Endothelial cell of umbilical vein (primary cell): ENCODE measurements around the gene ARHGEF6. TPM values are rescaled to one million over a fixed set of nuclear protein-coding genes. Genes with fewer than 3 reads are reported as not detected.

Experiments used
- BruUV-seq: library from RNA; stranded (reverse); fragments of 400-500 nt; replicated peaks from 2 replicates; lab custom pipeline; 2021; lab: Mats Ljungman, UMichigan
- CTCF ChIA-PET: fragments of 300-600, 350-600 bp; sonication (Branson Sonifier 250); formaldehyde crosslinking; loops from one replicate; lab custom pipeline; 2021; ENCODE audit warnings: antibody characterized with exemption, inconsistent platforms; lab: Charles Lee
- POLR2A ChIA-PET: fragments of 300-600, 350-600 bp; sonication (Branson Sonifier 250); formaldehyde crosslinking; loops from one replicate; lab custom pipeline; 2021; ENCODE audit warnings: antibody characterized with exemption, inconsistent platforms; lab: Charles Lee
- DNase-seq: peaks from one replicate; pipeline ENCODE4 v3.0.0-alpha.2; 2011; ENCODE audit warnings: low read depth, low spot score
- FAIRE-seq: peaks from 2 replicates; lab custom pipeline; 2011; peaks lifted over from hg19 to GRCh38; lab: Jason Lieb, UNC
- H2AFZ ChIP-seq: 2 replicates; pipeline ENCODE4 v1.6.0; 2012; ENCODE audit warnings: low read depth, low read length, control low read depth, inconsistent platforms
- H3K27ac ChIP-seq: 2 replicates; pipeline ENCODE4 v1.5.1; 2011; ENCODE audit warnings: low read depth, mild to moderate bottlenecking, control low read depth, low read length, moderate library complexity; ENCODE audit not compliant: insufficient read depth
- H3K27me3 ChIP-seq, 2 experiments: 2 replicates each; pipeline versions ENCODE4 v1.6.0 to v1.6.1; 2011; ENCODE audit warnings: low read length in 2 of 2, mixed read lengths in 1 of 2; ENCODE audit not compliant: control insufficient read depth in 2 of 2, insufficient read depth in 2 of 2
- H3K36me3 ChIP-seq, 2 experiments: 2 replicates in 1 of 2; 3 replicates in 1 of 2; pipeline ENCODE4 v1.5.1; 2011; ENCODE audit warnings: low read length in 2 of 2, mild to moderate bottlenecking in 1 of 2, moderate library complexity in 1 of 2; ENCODE audit not compliant: control insufficient read depth in 2 of 2, insufficient read depth in 2 of 2; ENCODE audit errors: extremely low read depth in 1 of 2
- H3K4me1 ChIP-seq: 3 replicates; pipeline ENCODE4 v1.5.1; 2011; ENCODE audit warnings: mild to moderate bottlenecking, low read length; ENCODE audit not compliant: control insufficient read depth, insufficient read depth; ENCODE audit errors: extremely low read depth
- H3K4me2 ChIP-seq: 2 replicates; pipeline ENCODE4 v1.6.1; 2011; ENCODE audit warnings: low read length, control low read depth, mixed read lengths; ENCODE audit not compliant: insufficient read depth
- H3K4me3 ChIP-seq, 3 experiments: fragments of 200-600 bp in 1 of 3; sonication (generic), shearing (Covaris generic) in 1 of 3; replicated peaks in 1 of 3; 2 replicates each; pipeline ENCODE4 v1.5.1; 2011 to 2016; ENCODE audit warnings: control low read depth in 3 of 3, low read length in 3 of 3, mild to moderate bottlenecking in 2 of 3, inconsistent platforms in 1 of 3, low read depth in 1 of 3, moderate library complexity in 1 of 3; ENCODE audit not compliant: insufficient read depth in 1 of 3
- H3K79me2 ChIP-seq: 2 replicates; pipeline ENCODE4 v1.6.0; 2012; ENCODE audit warnings: low read length, inconsistent platforms; ENCODE audit not compliant: control insufficient read depth, insufficient read depth
- H3K9ac ChIP-seq: replicated peaks from 2 replicates; pipeline ENCODE3; 2011; ENCODE audit warnings: low read length, control low read depth; ENCODE audit not compliant: insufficient read depth; ENCODE audit errors: extremely low read depth
- H3K9me1 ChIP-seq: replicated peaks from 3 replicates; pipeline ENCODE4 v1.6.0; 2011; ENCODE audit warnings: mild to moderate bottlenecking, low read length; ENCODE audit not compliant: control insufficient read depth, insufficient read depth; ENCODE audit errors: extremely low read depth
- H3K9me3 ChIP-seq: replicated peaks from 2 replicates; pipeline ENCODE4 v1.5.1; 2012; ENCODE audit warnings: low read length, inconsistent platforms; ENCODE audit not compliant: control insufficient read depth, insufficient read depth
- H4K20me1 ChIP-seq: replicated peaks from 2 replicates; pipeline ENCODE3; 2011; ENCODE audit warnings: mild to moderate bottlenecking, low read length; ENCODE audit not compliant: control insufficient read depth, insufficient read depth; ENCODE audit errors: extremely low read depth
- CTCF ChIP-seq, 2 donors: IDR thresholded peaks; 1 replicate in 1 of 2; 2 replicates in 1 of 2; pipeline ENCODE4 v1.5.1; 2011; ENCODE audit warnings: low read length in 2 of 2, mild to moderate bottlenecking in 2 of 2, moderate library complexity in 2 of 2, control low read depth in 1 of 2, inconsistent platforms in 1 of 2, low read depth in 1 of 2; ENCODE audit not compliant: insufficient read depth in 1 of 2; ENCODE audit errors: extremely low read depth in 1 of 2
- EZH2 ChIP-seq: IDR thresholded peaks from 2 replicates; pipeline ENCODE4 v1.6.1; 2012; ENCODE audit warnings: borderline replicate concordance, low read depth, mild to moderate bottlenecking, moderate library complexity, low read length, inconsistent platforms; ENCODE audit not compliant: severe bottlenecking
- FOS ChIP-seq: IDR thresholded peaks from 2 replicates; pipeline ENCODE4 v1.6.1; 2011; ENCODE audit warnings: mild to moderate bottlenecking, low read length, moderate library complexity, borderline replicate concordance; ENCODE audit not compliant: insufficient read depth
- GATA2 ChIP-seq: IDR thresholded peaks from 2 replicates; pipeline ENCODE4 v1.7.0; 2011; ENCODE audit warnings: low read depth, mild to moderate bottlenecking, moderate library complexity, mixed read lengths, low read length; ENCODE audit not compliant: insufficient read length, insufficient read depth
- JUN ChIP-seq: IDR thresholded peaks from 2 replicates; pipeline ENCODE4 v1.6.1; 2011; ENCODE audit warnings: borderline replicate concordance, low read depth; ENCODE audit not compliant: insufficient read length, insufficient read depth
- MAX ChIP-seq: IDR thresholded peaks from 2 replicates; pipeline ENCODE4 v1.6.1; 2011; ENCODE audit not compliant: insufficient read depth, insufficient read length
- MYC ChIP-seq: IDR thresholded peaks from one replicate; pipeline ENCODE4 v1.6.1; 2011; ENCODE audit warnings: mild to moderate bottlenecking, low read depth, low read length
- POLR2A ChIP-seq: IDR thresholded peaks from 2 replicates; pipeline ENCODE4 v1.6.1; 2012; ENCODE audit warnings: low read depth, mild to moderate bottlenecking, control low read depth, low read length
- POLR2AphosphoS5 ChIP-seq: IDR thresholded peaks from 2 replicates; pipeline ENCODE4 v1.6.1; 2012; ENCODE audit warnings: low read depth, mild to moderate bottlenecking, control low read depth, low read length, moderate library complexity; ENCODE audit not compliant: insufficient read depth
- dilution Hi-C: fragments of 300-500 bp; cut with MboI; formaldehyde crosslinking; loops from one replicate; pipeline ENCODE4 v1.15.0; 2019; ENCODE audit warnings: low sequenced_read_pairs; ENCODE audit not compliant: extremely low pct_ligation_motif_present
- intact Hi-C: fragments of 100-400 bp; cut with micrococcal nuclease; formaldehyde crosslinking; loops from one replicate; pipeline ENCODE4 v1.10.0; 2022
- polyA plus RNA-seq, 4 experiments: library from polyadenylated mRNA; depleted of rRNA in 3 of 4; stranded (reverse) in 3 of 4; unstranded in 1 of 4; fragments of >200 nt; gene quantifications; 2 replicates each; pipeline versions ENCODE4 v1.2.1 to v1.2.3, GENCODE V29; 2011 to 2012; ENCODE audit warnings: missing spikeins in 1 of 4
- total RNA-seq: library from RNA; stranded (reverse); gene quantifications from 2 replicates; pipeline ENCODE4 v1.2.3, GENCODE V29; 2021

Gene ARHGEF6
- total and polyA plus RNA-seq, 2 donors (not counting 3 experiments of a cell fraction or from before 2014, with no cell fraction given), result 4.9 to 6.4 TPM

GRCh38 chrX:136731207-136731782 is 49.4 kb downstream of the ARHGEF6 start:
- no TSS peak for BruUV-seq
- POLR2A ChIA-PET, result no interaction called here
- CTCF ChIA-PET, result no interaction called here
- Histone ChIP-seq H3K9me3 (no peaks in the 10 kb centered on the region), H4K20me1 (no peaks in the 10 kb centered on the region), H3K4me3 (no peak overlapping the region), H3K9me1 (no peaks in the 10 kb centered on the region), H3K4me2 (no peak overlapping the region), H3K9ac (no peak overlapping the region), H3K36me3 (no peaks in the 10 kb centered on the region), H3K27ac (no peak overlapping the region), H3K27me3 (no peaks in the 10 kb centered on the region), H2AFZ (no peak overlapping the region), H3K4me1 (no peaks in the 10 kb centered on the region), H3K79me2 (no peaks in the 10 kb centered on the region)
- dilution Hi-C loops (no loop called here), intact Hi-C loops (no loop called here)
- TF ChIP-seq EZH2 (no peak), POLR2A (no peak), CTCF (IDR thresholded peaks at IDR 0.05; ENCODE audit: extremely low read depth in 1 of 2, insufficient read depth in 1 of 2, low read depth in 1 of 2, low read length in 2 of 2) (no peak), POLR2AphosphoS5 (no peak), MYC (no peak), FOS (no peak), GATA2 (no peak), MAX (no peak), JUN (no peak)
- FAIRE-seq (no peak), DNase-seq (no peak)
